Kidney (tissue), 14 donors: Measurements from ENCODE around the gene EGF. TPM values are rescaled to one million over a fixed set of nuclear protein-coding genes. Genes with fewer than 3 reads are reported as not detected.

Experiments
- DNase-seq, 5 donors: peaks; one replicate each; pipeline ENCODE4 v3.0.0-alpha.2; 2013 to 2020
- FAIRE-seq: peaks from 2 replicates; lab custom pipeline; 2012; peaks lifted over from hg19 to GRCh38; lab: Jason Lieb, UNC
- H3K27ac ChIP-seq, 2 donors: one replicate each; pipeline ENCODE4 v1.7.0; 2013; ENCODE audit warnings: low read depth in 2 of 2, low read length in 2 of 2, inconsistent platforms in 1 of 2
- H3K27me3 ChIP-seq: one replicate; pipeline ENCODE4 v1.7.1; 2013; ENCODE audit warnings: low read length, inconsistent platforms; ENCODE audit not compliant: control insufficient read depth, insufficient read depth
- H3K36me3 ChIP-seq, 3 donors: one replicate each; pipeline versions ENCODE4 v1.7.0 to v1.7.1; 2013; ENCODE audit warnings: low read length in 3 of 3, control low read depth in 1 of 3, inconsistent platforms in 1 of 3; ENCODE audit not compliant: insufficient read depth in 3 of 3, control insufficient read depth in 2 of 3
- H3K4me1 ChIP-seq, 3 donors: one replicate each; pipeline versions ENCODE4 v1.7.0 to v1.7.1; 2013; ENCODE audit warnings: low read length in 3 of 3, inconsistent platforms in 1 of 3, low read depth in 1 of 3; ENCODE audit not compliant: control insufficient read depth in 2 of 3, insufficient read depth in 2 of 3
- H3K4me3 ChIP-seq, 3 donors: one replicate each; pipeline versions ENCODE4 v1.7.0 to v1.8.1; 2013; ENCODE audit warnings: low read length in 3 of 3, control low read depth in 1 of 3, inconsistent platforms in 1 of 3
- H3K9ac ChIP-seq, 3 donors: one replicate each; pipeline versions ENCODE4 v1.7.0 to v1.7.1; 2013; ENCODE audit warnings: low read length in 3 of 3, control low read depth in 1 of 3, inconsistent platforms in 1 of 3
- H3K9me3 ChIP-seq, 3 donors: one replicate each; pipeline versions ENCODE4 v1.7.0 to v1.7.1; 2013; ENCODE audit warnings: low read length in 3 of 3, control low read depth in 1 of 3, inconsistent platforms in 1 of 3; ENCODE audit not compliant: control insufficient read depth in 2 of 3, insufficient read depth in 1 of 3
- intact Hi-C: fragments of 100-400 bp; cut with DNase I; formaldehyde crosslinking; loops from one replicate; pipeline ENCODE4 v1.11.1; 2022
- polyA plus RNA-seq: library from polyadenylated mRNA; stranded (reverse); fragments of 350-450 nt; fragmentation: Illumina TruSeq; extraction: RNeasy Lipid Tissue Mini Kit (QIAGEN cat#74804); gene quantifications from one replicate; pipeline ENCODE4 v1.2.3, GENCODE V29; 2014; ENCODE audit warnings: low read depth, low replicate concordance; ENCODE audit not compliant: insufficient read depth
- total RNA-seq: library from RNA; stranded (reverse); fragmentation: NEBNext Ultra II Directional; extraction: Animal tissue kit (Norgen Biotek cat#: 25700); gene quantifications from one replicate; pipeline ENCODE4 v1.2.1, GENCODE V29; 2021
- TF ChIP-seq, protein P1 (sequence below): IDR thresholded peaks from 3 replicates; pipeline ENCODE4 v1.5.1; 2012; ENCODE audit warnings: mild to moderate bottlenecking, moderate library complexity, borderline replicate concordance; ENCODE audit not compliant: insufficient read depth; ENCODE audit errors: extremely low read depth
- donor health status: control.
- donor health status: control.
- donor health status: control.
- donor health status: control.
- donor health status: control.
- donor health status: DM: yes; HTN: yes; CAD: no.
- donor health status: Normal renal cell carcinoma (clear cell type).

EGF gene
- total and polyA plus RNA-seq, 2 donors from 2014 or later: 3.3 to 72.8 TPM

DNA sequence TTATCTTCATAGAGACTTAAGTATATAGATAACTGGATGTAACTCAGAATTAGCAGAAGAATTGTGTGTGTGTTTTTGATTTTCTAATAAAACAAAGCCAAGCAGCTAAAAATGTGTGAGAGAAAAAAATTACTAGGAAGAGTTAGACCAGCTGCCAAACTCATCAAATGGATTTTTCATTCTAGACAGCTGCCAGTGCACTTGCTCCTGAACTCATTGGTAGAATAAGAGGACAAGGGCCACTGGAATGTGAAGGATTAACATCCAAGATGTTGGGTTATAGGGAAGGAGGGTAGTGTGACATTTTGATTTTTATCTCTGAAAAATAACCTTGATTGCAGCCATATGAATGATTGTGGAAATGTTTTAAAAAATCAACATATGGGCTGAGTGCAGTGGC is 49.7 kb downstream of the EGF start:
- Histone ChIP-seq H3K36me3 (peaks cover 0 to 6% (median 3%) of the 10 kb centered on the region in 3 donors), H3K27me3 (no peaks in the 10 kb centered on the region), H3K9me3 (no peaks in the 10 kb centered on the region), H3K4me3 (no peak overlapping the region), H3K27ac (no peak overlapping the region), H3K4me1 (no peaks in the 10 kb centered on the region), H3K9ac (no peak overlapping the region)
- DNase-seq (no peak), FAIRE-seq (no peak)
- TF ChIP-seq, protein P1, sequence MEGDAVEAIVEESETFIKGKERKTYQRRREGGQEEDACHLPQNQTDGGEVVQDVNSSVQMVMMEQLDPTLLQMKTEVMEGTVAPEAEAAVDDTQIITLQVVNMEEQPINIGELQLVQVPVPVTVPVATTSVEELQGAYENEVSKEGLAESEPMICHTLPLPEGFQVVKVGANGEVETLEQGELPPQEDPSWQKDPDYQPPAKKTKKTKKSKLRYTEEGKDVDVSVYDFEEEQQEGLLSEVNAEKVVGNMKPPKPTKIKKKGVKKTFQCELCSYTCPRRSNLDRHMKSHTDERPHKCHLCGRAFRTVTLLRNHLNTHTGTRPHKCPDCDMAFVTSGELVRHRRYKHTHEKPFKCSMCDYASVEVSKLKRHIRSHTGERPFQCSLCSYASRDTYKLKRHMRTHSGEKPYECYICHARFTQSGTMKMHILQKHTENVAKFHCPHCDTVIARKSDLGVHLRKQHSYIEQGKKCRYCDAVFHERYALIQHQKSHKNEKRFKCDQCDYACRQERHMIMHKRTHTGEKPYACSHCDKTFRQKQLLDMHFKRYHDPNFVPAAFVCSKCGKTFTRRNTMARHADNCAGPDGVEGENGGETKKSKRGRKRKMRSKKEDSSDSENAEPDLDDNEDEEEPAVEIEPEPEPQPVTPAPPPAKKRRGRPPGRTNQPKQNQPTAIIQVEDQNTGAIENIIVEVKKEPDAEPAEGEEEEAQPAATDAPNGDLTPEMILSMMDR: no peak
- intact Hi-C loops: no loop called here

DNA sequence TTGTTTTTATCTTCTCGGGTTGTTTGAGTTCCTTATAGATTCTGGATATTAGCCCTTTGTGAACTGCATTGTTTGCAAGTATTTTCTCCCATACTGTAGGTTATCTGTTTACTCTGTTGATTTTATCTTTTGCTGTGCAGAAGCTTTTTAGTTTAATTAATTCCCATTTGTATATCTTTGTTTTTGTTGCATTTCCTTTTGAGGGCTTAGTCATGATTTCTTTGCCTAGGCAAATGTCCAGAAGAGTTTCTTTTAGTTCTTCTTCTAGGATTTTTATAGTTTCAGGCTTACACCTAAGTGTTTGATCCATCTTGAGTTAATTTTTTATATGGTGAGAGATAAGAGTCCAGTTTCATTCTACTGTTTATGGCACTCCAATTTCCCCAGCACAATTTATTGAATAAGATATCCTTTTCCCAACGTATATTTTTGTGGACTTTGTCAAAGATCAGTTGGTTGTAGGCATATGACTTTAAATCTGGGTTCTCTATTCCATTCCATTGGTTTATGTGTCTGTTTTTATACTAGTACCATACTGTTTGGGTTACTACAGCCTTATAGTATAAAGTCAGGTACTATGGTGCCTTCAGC is 54.3 kb downstream of the EGF start:
- FAIRE-seq (no peak), DNase-seq (no peak)
- H3K9me3 ChIP-seq: no peaks in the 10 kb centered on the region
- H3K9ac ChIP-seq: no peak overlapping the region
- H3K27ac ChIP-seq: no peak overlapping the region
- TF ChIP-seq, protein P1: no peak
- H3K4me3 ChIP-seq: no peak overlapping the region
- intact Hi-C loops: no loop called here
- no peaks in the 10 kb centered on the region for H3K4me1 ChIP-seq
- H3K36me3 ChIP-seq: peaks cover 0 to 4% (median 0%) of the 10 kb centered on the region in 3 donors
- no peaks in the 10 kb centered on the region for H3K27me3 ChIP-seq

DNA sequence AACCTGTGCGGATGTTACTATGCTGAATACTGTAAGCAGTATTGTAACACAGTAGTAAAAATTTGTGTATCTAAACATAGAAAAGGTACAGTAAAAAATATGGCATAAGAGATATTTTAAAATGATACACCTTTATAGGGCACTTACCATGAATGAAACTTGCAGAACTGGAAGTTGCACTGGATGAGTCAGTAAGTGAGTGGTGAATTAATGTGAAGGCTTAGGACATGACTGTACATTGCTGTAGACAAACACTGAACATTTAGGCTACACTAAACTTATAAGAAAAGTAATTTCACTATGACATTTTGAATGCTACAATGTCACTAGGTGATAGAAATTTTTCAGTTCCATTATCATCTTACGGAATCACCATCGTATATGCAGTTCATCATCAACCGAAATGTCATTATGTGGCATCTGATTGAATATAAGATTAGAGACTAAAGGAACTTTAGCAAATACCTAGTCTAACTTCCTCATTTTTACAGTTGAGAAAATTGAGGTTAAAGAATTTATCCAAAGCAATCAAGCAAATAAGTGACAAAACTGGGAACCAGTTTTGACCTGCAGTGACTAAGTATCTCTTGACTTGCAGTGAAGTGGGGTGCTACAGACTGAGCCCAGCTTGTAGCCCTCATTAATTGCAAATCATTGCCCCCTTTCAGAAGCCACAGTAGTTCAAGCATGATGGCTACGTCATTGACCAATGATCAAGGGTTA is 55.3 kb downstream of the EGF start:
- no peak overlapping the region for H3K4me3 ChIP-seq
- H3K27me3 ChIP-seq: no peaks in the 10 kb centered on the region
- intact Hi-C loops: no loop called here
- TF ChIP-seq, protein P1: no peak
- H3K9me3 ChIP-seq: no peaks in the 10 kb centered on the region
- H3K36me3 ChIP-seq: peaks cover 0 to 11% (median 2%) of the 10 kb centered on the region in 3 donors
- H3K9ac ChIP-seq: no peak overlapping the region
- H3K27ac ChIP-seq: no peak overlapping the region
- FAIRE-seq: no peak
- no peak for DNase-seq
- no peaks in the 10 kb centered on the region for H3K4me1 ChIP-seq
